GM12891 (cell line): Measurements from ENCODE around the gene MAGEA8.
"Not testable (repeated sequence)": the region's sequence is repeated elsewhere in the genome, so short reads cannot be mapped to it uniquely, and the experiment has no call there.

ENCODE experiments used
- POLR2A ChIP-seq: IDR thresholded peaks from 2 replicates; pipeline ENCODE4 v1.6.1; 2011; ENCODE audit warnings: low read depth, low read length, control low read depth
- POLR2AphosphoS5 ChIP-seq: IDR thresholded peaks from 2 replicates; pipeline ENCODE4 v1.6.1; 2011; ENCODE audit warnings: low read depth, low read length, control low read depth
- POU2F2 ChIP-seq: IDR thresholded peaks from 2 replicates; pipeline ENCODE4 v1.6.1; 2011; ENCODE audit warnings: low read depth, mild to moderate bottlenecking, control low read depth, low read length, moderate library complexity
- SPI1 ChIP-seq: IDR thresholded peaks from 2 replicates; pipeline ENCODE4 v1.6.1; 2011; ENCODE audit warnings: low read depth, low read length, control low read depth
- TAF1 ChIP-seq: IDR thresholded peaks from 2 replicates; pipeline ENCODE4 v1.6.1; 2011; ENCODE audit warnings: low read depth, low read length, control low read depth

GRCh38 chrX:149932970-149933369 lies 52.0 kb downstream of the MAGEA8 start:
- TF ChIP-seq POLR2A, POLR2AphosphoS5, SPI1, POU2F2, TAF1: not testable (repeated sequence)
